ENCODE results near the gene HPN.
"Not testable (repeated sequence)": the region's sequence is repeated elsewhere in the genome, so short reads cannot be mapped to it uniquely, and the experiment has no call there.

Gene HPN

DNA sequence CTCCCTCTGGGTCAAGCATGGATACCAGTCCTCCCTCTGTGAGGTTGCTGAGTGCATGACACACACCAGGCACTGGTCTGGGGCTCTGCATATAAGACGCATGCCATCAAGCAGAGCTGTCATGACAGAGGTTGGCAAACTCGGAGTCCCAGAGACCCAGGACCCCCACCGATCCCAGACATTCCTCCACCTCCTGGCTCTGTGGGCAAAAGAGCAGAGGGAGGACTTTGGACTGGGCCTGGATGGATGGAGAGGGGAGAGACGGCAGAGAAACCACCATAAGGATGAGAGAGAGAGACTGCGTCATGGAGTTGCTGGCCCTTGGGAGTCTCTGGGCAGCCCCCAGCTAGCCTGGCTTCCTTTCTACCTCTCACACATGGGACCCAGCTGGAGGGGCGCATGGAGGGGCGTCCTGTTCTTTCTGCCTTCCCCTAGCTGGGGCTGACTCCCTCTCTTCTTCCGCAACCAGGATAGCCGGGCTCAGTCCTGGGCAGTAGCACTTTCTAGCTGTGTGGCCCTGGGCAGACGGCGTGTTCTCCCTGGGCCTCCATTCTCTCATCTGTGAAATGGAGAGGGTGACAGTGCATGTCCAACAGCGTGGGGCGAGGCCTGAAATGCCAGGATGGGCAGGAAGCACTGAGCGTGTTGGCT is 1.6 kb downstream of the HPN start:
- no peak for DNase-seq (ENCODE audit: low read depth)

DNA sequence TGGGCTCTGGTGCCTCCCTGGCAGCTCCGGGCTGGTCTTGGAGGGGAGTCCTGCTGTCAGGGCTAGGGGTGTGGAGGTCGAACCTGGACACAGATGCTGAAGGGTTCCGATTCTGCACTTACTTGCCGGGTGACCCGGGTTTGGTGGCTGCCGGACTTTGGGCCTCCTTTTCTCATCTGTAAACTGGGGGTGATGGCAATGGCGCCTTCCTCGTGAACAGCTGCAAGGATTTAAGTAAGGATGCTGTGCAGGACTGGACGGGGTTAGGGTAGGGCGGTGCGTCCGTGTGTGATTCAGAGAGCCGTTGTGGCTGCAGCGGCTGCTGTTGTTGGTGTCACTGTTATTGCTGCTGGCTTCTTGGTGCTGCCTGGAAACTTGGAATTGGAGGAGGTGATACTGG is 2.4 kb downstream of the HPN start:
- DNase-seq (ENCODE audit: low read depth): no peak

- peak; percentile 57 for DNase-seq (ENCODE audit: low read depth)
Observed at GRCh38 chr19:35044317-35045117, 3.0 kb downstream of the HPN start.

- DNase-seq (ENCODE audit: low read depth): no peak
Observed at GRCh38 chr19:35045667-35046300, 4.3 kb downstream of the HPN start.

- DNase-seq (ENCODE audit: low read depth): no peak
Observed at GRCh38 chr19:35046461-35046860, 4.9 kb downstream of the HPN start.

DNA sequence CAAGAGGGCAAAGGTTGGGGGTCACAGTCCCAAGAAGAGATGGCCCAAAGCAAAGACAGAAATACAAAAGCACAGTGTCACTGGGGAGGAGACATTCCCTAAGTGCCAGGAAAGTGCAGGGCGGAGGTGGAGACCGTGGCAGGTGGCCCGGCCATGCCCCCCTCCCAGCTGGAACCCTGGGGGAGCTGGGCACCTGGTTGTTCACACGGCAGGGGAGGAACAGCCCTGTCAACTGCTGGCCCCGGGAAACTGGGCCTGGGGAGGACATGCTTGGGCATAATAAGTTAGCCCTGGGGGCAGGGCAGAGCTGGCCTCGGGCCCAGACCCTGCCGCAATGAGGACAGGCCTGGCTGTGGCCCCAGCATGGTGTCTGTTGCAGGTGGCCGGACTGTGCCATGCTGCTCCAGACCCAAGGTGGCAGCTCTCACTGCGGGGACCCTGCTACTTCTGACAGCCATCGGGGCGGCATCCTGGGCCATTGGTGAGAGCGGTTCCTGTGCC is 7.4 kb downstream of the HPN start:
- DNase-seq (ENCODE audit: low read depth): no peak

DNA sequence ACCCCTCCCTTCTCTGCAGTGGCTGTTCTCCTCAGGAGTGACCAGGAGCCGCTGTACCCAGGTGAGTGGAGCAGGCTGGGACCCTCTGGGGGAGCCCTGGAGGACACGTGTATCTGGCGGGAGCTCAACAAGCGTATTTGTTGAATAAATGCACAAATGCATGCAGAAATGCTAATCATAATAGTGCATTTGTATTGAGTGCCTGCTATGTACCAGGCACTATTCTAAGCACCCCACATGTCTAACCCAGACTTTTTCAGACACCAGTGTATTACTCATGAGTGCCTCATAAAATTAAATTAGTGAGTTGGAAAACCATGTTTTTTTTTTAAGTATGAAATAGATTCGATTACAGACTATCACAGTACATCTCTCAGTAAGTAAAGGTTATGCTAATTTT is 7.9 kb downstream of the HPN start:
- DNase-seq (ENCODE audit: low read depth): no peak

DNA sequence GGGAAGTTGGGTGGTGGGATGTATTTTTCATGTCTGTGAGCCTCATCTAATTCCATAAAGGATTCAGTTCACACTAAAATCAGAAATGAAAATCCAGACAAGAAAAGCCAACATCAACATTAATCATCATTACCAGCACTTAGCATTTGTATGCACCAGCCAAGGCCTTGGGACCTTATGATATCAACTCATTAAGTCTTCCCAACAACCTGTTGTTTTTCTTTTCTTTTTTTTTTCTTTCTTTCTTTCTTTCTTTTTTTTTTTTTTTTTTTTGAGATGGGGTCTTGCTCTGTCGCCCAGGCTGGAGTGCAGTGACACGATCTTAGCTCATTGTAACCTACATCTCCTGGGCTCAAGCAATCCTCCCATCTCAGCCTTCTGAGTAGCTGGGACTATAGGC is 9.1 kb downstream of the HPN start:
- not testable (repeated sequence) for DNase-seq (ENCODE audit: low read depth)

DNA sequence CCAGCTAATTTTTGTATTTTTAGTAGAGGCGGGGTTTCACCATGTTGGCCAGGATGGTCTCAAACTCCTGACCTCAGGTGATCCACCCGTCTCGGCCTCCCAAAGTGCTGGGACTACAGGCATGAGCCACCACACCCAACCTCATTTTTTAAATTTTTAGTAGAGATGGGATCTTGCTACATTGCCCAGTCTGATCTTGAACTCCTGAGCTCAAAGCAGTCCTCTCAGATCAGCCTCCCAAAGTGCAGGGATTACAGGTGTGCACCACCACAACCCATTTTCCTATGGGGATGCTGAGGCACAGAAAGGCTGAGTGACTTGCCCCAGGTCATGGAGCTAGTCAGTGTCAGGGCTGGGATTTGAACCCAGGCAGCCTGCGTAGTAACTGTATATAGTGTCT is 9.7 kb downstream of the HPN start:
- DNase-seq (ENCODE audit: low read depth): not testable (repeated sequence)

- DNase-seq (ENCODE audit: low read depth): no peak
Observed at GRCh38 chr19:35051796-35052195, 10.3 kb downstream of the HPN start.

- DNase-seq (ENCODE audit: low read depth): no peak
Observed at GRCh38 chr19:35052599-35053190, 11.2 kb downstream of the HPN start.

DNA sequence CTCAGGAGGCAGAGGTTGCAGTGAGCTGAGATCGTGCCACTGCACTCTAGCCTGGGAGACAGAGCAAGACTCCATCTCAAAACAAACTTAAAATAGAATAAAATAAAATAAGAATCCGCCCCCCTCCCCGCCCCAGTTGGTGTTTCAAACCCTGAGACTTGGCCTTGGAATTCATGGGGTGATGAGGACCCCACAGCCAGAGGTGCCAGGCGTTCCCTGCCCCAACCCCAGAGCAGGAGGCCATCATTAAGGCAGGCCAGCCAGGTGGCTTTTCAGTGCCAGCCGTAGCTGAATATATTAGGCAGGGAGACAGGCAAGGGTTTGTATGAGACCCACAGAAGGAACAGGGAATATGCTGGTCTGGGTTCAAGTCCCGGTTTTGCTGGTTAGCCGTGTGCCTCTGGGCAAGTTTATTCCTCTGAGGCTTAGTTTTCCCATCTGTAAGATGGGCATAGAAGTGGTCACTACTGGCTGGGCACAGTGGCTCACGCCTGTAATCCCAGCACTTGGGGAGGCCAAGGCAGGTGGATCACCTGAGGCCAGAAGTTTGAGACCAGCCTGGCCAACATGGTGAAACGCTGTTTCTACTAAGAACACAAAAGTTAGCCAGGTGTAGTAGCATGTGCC is 12.3 kb downstream of the HPN start:
- no peak for DNase-seq (ENCODE audit: low read depth)

- no peak for DNase-seq (ENCODE audit: low read depth)
Observed at GRCh38 chr19:35054626-35055025, 13.1 kb downstream of the HPN start.

GRCh38 chr19:35055715-35056179 is 14.2 kb downstream of the HPN start:
- DNase-seq (ENCODE audit: low read depth): no peak

DNA sequence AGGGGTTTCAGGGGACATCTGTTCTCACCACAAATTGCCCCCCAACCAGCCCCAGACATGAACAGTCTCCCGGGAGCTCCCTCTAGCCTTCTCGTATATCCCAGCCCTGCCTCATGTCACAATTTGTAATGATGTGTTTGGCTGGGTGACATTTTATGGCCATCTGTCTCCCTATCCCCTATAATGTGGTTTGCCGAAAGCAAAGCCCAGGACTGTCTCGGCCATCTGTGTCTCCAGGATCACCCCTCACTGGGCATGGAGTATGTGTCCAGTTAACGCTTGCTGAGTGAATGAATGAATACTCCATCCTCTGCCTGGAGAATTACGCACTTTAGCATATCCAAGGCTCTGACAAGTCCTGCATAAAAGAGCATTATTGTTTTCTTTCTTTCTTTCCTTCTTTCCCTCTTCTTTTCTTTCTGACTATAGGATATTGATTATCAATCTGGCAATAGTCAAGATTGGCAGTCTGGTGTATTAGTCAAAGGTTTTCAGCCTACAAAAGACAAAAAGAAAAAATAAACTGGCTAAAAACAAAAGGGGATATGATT is 15.1 kb downstream of the HPN start:
- no peak for DNase-seq (ENCODE audit: low read depth)

DNA sequence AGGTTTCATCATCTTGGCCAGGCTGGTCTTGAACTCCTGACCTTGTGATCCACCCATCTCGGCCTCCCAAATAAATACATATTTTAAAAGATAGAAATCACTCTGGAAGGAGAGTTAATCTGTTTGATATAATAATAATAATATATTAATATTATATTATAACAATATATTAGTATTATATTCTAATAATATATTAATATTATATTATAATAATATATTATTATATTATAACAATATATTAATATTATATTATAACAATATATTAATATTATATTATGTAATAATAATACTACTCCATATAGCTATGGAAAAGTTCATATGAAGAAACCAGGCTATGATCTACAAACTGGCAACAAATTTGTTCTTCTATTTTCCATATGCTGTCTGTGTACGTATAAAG is 16.8 kb downstream of the HPN start:
- DNase-seq (ENCODE audit: low read depth): no peak

DNA sequence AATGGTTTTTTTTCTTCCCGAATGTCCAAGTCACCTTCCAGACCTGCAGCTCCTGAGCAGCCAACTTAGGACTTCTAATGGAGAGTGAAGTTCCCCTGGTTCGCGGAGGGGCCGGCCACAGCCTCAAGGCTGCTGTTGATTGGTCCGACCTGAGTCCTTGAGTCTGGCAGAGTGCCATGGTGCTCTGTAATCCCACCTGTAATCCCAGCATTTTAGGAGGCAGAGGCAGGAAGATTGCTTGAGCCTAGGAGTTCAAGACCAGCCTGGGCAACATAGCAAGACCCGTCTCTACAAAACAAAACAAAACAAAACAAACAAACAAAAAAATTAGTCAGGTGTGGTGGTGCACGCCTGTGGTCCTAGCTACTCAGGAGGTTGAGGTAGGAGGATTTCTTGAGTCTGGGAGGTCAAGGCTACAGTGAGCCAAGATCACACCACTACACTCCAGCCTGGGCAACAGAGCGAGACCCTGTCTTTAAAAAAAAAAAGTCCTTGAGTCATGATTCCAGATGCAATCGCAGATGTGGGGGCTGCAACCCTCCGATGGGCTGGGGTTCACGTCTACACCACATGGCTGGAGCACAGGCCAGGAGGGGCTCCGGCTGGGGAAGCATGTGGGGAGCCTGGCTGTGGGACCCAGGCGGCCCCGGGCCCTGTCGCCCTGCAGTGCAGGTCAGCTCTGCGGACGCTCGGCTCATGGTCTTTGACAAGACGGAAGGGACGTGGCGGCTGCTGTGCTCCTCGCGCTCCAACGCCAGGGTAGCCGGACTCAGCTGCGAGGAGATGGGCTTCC is 17.7 kb downstream of the HPN start:
- no peak for DNase-seq (ENCODE audit: low read depth)

GRCh38 chr19:35059799-35060091 is 18.2 kb downstream of the HPN start:
- no peak for DNase-seq (ENCODE audit: low read depth)

- no peak for DNase-seq (ENCODE audit: low read depth)
Observed at GRCh38 chr19:35060160-35060855, 18.8 kb downstream of the HPN start.

DNA sequence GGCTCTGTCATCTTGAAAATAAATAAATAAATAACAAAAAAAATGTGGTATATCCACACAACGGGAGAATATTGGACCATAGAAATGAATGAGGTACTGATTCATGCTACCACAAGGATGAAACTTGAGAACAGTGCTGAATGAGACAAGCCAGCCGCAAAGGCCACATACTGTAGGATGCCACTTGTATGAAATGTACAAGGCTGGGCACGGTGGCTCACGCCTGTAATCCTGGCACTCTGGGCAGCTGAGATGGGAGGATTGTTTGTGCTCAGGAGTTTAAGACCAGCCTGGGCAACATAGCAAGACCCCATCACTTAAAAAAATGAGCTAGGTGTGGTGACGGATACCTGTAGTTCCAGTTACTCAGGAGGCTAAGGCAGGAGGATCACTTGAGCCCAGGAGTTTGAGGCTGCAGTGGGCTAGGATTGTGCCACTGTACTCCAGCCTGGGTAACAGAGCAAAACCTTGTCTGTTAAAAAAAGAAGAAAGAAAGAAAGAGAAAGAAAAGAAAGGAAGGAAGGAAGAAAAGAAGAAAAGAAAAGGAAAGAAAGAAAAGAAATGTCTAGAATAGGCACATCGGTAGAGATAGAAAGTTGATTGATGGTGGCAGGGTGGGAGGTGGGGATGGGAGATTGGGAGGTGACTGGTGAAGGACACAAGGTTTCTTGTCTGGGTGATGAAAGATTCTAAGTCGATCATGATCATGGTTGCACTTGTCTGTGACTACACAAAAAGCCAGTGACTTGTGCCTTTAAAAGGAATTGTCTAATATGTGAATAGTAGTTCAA is 20.3 kb downstream of the HPN start:
- no peak for DNase-seq (ENCODE audit: low read depth)

Data from activated T-helper 9 cell treated with anti-CD3 and anti-CD28 coated beads, Interleukin-2, amount 50 U/mL, for 16 hours (primary cell).